Ectodermal cell (in vitro differentiated cells): ENCODE results near the gene SRRD.

Experiments
- H3K27ac ChIP-seq: 2 replicates; pipeline ENCODE4 v1.7.0; 2013; ENCODE audit warnings: mild to moderate bottlenecking, low read depth, low read length; ENCODE audit not compliant: insufficient read depth, poor library complexity, severe bottlenecking
- H3K27me3 ChIP-seq: 2 replicates; pipeline ENCODE4 v1.7.0; 2013; ENCODE audit warnings: mild to moderate bottlenecking, low read length; ENCODE audit not compliant: insufficient read depth, control insufficient read depth, poor library complexity, severe bottlenecking
- H3K36me3 ChIP-seq: one replicate; pipeline ENCODE4 v1.7.0; 2013; ENCODE audit warnings: low read length; ENCODE audit not compliant: control insufficient read depth, insufficient read depth
- H3K4me1 ChIP-seq: one replicate; pipeline ENCODE4 v1.7.0; 2013; ENCODE audit warnings: low read length; ENCODE audit not compliant: control insufficient read depth, insufficient read depth
- H3K4me3 ChIP-seq: 2 replicates; pipeline ENCODE4 v1.7.0; 2013; ENCODE audit warnings: low read depth, low read length, control low read depth; ENCODE audit not compliant: insufficient read depth
- H3K9me3 ChIP-seq: 2 replicates; pipeline ENCODE4 v1.7.0; 2013; ENCODE audit warnings: mild to moderate bottlenecking, low read length, moderate library complexity; ENCODE audit not compliant: control insufficient read depth
- WGBS, 2 experiments: methylation state at CpG; one replicate each; pipeline ENCODE4 v1.1.7; 2013; ENCODE audit warnings: missing lambda C conversion rate in 2 of 2; 5-methylcytosine and 5-hydroxymethylcytosine counted together

The SRRD gene

DNA sequence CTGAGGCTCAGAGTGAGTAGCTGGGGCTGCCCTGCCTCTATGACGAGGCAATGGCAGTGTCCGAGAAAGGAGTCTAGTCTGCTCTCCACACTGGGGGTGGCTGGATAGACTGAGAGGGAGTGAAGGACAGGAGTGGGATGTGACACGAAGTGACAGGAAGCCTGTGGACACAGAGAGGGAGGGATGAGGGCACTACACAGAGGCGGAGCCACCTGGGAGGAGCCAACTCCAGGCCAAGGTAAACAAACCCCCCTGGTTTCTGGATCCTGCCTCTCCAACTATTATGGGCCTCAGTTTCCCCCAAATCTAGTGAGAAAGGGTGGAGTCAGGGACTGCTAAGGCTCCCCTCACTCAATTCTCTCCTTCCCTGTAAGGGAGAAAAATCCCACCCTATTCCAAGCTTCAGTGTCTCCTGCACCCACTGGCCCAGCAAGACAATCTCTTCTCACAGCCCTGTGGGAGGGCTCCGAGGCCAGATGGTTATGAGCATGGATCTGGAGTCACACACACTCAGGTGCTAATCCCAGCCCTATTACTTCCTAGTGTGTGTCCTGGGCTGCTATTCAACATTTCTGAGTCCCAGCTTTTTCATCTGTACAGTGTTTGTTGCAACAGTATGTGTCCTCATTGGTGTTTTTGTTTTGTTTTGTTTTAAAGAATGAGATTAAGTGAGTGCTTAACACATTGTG is 29.7 kb upstream of the SRRD start:
- Histone ChIP-seq H3K36me3 (peaks cover 32% of the 10 kb centered on the region), H3K27ac (no peak overlapping the region), H3K9me3 (no peaks in the 10 kb centered on the region), H3K4me3 (no peak overlapping the region), H3K4me1 (no peaks in the 10 kb centered on the region), H3K27me3 (no peaks in the 10 kb centered on the region)
- 91 to 93% methylated on average over 5 of the region's 5 CpGs for WGBS, 2 experiments

DNA sequence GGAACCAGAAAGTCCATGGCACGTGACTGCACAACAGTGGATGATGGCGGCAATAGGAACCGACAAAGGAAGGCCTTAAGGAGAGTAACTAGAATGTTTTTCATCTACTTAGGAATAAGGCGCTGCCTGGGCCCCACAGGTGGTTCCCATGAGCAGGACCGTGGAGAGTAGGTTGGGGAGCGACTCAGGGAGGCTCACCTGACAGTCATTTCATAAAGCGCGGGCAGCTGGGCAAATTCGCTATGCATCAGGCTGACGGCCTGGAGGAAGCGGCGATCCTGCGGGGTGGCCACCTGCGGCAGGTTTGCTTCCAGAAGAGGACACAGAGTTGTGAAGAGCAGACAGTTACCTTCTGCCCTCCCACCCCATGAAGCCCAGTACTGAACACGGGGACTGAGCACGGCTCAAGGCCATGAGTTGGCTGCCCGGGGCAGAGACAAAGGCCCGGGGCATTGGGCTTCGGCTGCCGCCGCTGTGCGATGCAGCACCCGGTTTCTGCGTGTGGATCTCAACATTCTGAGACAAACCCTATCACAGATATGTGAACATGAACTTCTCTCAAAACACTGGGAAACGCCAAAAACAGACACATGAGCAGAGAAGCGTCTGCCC is 25.9 kb upstream of the SRRD start:
- no peaks in the 10 kb centered on the region for H3K27me3 ChIP-seq
- H3K4me3 ChIP-seq, result no peak overlapping the region
- no peaks in the 10 kb centered on the region for H3K9me3 ChIP-seq
- peaks cover 28% of the 10 kb centered on the region for H3K36me3 ChIP-seq
- peaks cover 6% of the 10 kb centered on the region for H3K4me1 ChIP-seq
- H3K27ac ChIP-seq, result no peak overlapping the region
- WGBS, 2 experiments, result 96% methylated on average over 26 of the region's 26 CpGs

DNA sequence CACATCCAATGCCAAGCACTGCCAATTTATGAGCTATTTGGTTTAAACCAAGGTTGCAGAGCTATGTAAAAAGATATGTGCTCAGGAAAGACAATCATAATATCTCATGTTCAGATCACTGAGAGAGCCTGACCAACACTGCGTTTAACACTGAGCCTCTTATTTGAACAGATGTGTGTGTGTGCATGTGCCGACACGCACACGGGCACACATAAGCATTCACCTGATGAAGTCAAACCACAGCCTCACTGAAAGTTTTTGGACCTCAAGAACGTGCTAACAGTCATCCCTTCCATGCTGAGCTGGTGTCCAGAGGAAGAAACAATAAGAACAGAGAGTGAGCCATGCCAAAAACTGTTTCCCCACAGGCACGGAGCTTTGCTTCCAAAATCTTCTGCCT is 23.5 kb upstream of the SRRD start:
- peaks cover 29% of the 10 kb centered on the region for H3K36me3 ChIP-seq
- H3K27me3 ChIP-seq, result no peaks in the 10 kb centered on the region
- peaks cover 15% of the 10 kb centered on the region for H3K4me1 ChIP-seq
- H3K27ac ChIP-seq, result no peak overlapping the region
- H3K9me3 ChIP-seq, result no peaks in the 10 kb centered on the region
- 95 to 96% methylated on average over 6 of the region's 6 CpGs for WGBS, 2 experiments
- H3K4me3 ChIP-seq, result no peak overlapping the region

DNA sequence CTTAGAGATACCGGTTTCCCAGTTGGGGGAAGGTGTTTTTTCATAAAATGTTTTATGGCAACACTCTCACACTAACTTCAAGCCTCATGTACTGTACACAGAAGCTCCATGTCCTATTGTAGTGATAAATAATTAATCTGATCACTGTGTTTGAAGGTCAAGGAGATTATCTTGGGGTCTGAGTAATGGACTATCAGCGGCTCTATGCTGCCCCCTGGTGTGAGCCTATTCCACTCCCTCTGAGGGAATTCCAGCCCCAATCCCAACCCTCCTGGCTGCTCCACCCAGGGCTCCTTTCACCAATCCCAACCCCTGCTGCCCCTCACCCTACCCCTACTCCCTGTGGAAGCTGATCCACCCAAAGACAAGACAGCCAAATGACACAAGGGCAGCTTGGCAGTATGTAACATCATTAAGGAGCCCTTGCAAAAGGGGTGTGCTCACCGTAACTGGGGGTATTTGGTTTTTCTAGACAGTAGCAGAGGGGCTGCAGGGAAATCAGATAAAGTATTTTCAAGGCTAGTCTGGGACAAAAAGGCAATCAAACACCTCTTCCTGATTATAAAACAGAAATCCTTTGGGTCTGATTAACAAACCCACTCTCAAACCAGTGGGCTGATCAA is 22.4 kb upstream of the SRRD start:
- Histone ChIP-seq H3K27me3 (no peaks in the 10 kb centered on the region), H3K27ac (no peak overlapping the region), H3K4me1 (peaks cover 15% of the 10 kb centered on the region), H3K4me3 (no peak overlapping the region), H3K9me3 (no peaks in the 10 kb centered on the region), H3K36me3 (peaks cover 34% of the 10 kb centered on the region)
- WGBS, 2 experiments, result 18 to 46% methylated on average over 2 to 3 of the region's 3 CpGs

DNA sequence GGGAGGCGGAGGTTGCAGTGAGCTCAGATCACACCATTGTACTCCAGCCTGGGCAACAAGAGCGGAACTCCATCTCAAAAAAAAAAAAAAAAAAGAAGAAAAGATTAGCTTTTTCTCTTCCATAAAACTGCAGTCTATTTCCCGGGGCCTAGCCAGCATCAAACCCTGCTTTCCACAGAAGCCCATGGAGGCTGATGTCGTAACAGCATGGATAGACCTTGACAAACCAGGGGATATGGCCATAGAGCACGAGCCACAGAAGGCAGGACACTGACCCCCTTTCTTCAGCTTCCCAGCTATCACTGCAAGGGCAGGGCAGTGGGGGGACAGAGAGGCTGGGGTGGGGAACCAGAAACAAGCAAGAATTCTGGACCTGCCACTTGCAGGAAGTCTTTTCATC is 21.6 kb upstream of the SRRD start:
- H3K36me3 ChIP-seq, result peaks cover 34% of the 10 kb centered on the region
- no peak overlapping the region for H3K4me3 ChIP-seq
- H3K9me3 ChIP-seq, result no peaks in the 10 kb centered on the region
- no peak overlapping the region for H3K27ac ChIP-seq
- 95 to 97% methylated on average over 5 of the region's 5 CpGs for WGBS, 2 experiments
- peaks cover 15% of the 10 kb centered on the region for H3K4me1 ChIP-seq
- H3K27me3 ChIP-seq, result no peaks in the 10 kb centered on the region

DNA sequence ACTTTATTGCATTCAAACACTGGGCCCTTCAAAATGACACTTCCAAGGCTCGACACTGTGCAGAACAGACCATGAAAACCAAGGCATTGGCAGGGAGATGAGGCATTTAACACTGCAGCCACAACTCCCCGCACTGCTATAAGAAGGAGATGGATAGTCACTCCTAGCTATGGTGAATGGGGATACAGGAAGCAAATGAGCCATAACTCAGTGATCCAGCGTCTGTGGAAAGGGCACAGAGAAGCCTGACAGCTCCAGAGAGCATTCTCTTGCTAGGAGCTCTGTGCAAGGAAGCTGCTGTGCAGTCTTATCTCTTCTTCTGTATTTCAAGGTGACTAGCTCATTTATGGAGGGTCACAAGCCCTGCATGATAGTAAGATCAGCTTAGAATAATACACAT is 21.0 kb upstream of the SRRD start:
- no peak overlapping the region for H3K4me3 ChIP-seq

DNA sequence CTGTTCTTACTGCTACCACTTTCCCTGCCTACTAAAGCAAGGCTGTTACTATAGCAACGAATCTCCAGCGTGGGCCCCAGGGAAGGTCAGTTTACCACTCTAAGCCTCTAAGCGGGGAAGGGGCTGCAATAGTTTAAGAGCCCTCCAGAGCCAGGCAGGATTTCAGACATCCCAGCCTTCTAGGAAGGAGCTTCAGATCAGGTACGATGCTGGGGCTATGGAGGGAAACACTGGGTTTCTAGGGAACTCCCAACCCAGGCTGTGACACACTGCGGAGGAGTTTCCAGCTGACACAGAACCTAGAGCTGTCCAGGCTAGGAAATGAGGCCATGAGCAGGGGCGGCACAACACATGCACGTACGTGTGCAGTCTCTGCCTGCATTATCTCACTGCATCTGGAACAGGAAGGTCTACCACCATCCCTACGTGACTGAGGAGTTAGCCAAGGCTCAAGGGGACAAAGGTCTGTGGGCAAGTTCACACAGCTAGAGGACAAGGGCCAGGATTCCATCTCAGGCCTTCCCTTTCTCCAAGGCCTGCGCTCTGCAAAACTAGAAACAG is 20.5 kb upstream of the SRRD start:
- H3K27me3 ChIP-seq, result no peaks in the 10 kb centered on the region

More for the DNA sequence above, 21.0 kb upstream of the SRRD start:
- Histone ChIP-seq H3K4me1 (peaks cover 15% of the 10 kb centered on the region), H3K27ac (no peak overlapping the region), H3K9me3 (no peaks in the 10 kb centered on the region), H3K36me3 (peaks cover 32% of the 10 kb centered on the region), H3K27me3 (no peaks in the 10 kb centered on the region)
- 93% methylated on average over 3 of the region's 3 CpGs for WGBS, 2 experiments

DNA sequence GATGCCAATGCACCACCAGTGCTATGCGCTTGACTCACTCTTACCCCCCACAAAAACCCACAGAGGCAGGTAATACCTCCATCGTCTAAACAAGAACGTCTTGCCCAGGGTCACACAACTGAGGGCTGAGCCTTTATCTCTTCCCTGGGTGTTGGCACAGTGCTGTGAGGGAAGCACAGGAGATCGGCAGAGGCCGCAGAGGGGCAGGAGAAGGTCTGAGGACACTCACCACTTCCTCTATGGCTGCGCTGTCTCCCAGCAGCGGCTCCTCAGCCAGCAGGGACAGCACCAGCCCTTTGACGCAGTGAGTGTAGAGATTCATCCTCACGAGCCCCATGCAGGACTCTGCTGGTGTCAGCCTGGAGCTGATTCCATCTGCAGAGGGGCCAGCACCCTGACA is 20.0 kb upstream of the SRRD start:
- Histone ChIP-seq H3K9me3 (no peaks in the 10 kb centered on the region), H3K27ac (no peak overlapping the region), H3K27me3 (no peaks in the 10 kb centered on the region), H3K4me3 (no peak overlapping the region), H3K36me3 (peaks cover 32% of the 10 kb centered on the region), H3K4me1 (peaks cover 15% of the 10 kb centered on the region)
- whole genome bisulfite sequencing, 2 experiments, result 93 to 95% methylated on average over 9 of the region's 9 CpGs

More for the DNA sequence above, 20.5 kb upstream of the SRRD start:
- Histone ChIP-seq H3K36me3 (peaks cover 30% of the 10 kb centered on the region), H3K4me3 (no peak overlapping the region), H3K27ac (no peak overlapping the region), H3K9me3 (no peaks in the 10 kb centered on the region), H3K4me1 (peaks cover 15% of the 10 kb centered on the region)
- WGBS, 2 experiments, result 82% methylated on average over 10 of the region's 10 CpGs

DNA sequence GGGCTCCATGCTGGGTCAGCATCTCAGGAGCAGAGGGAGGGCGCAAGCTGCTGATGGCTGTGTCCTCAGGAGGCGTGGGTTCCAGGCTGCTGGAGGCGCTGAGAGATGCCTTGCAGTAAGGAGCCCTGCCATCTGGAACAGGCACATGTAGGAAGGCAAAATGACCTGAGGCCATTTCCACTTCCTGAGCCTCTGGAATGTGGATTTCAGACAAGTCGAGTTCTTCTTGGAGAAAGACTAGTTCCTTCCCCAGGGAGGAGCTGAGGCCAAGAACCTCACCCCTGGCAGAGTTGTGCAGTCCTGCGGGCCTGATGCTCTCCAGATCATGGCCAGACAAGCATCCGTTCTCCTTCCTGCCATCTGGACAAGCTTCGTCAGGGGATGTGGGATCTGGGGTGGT is 19.4 kb upstream of the SRRD start:
- no peaks in the 10 kb centered on the region for H3K27me3 ChIP-seq
- H3K4me3 ChIP-seq, result no peak overlapping the region
- no peak overlapping the region for H3K27ac ChIP-seq
- WGBS, 2 experiments, result 93 to 96% methylated on average over 7 of the region's 7 CpGs
- H3K9me3 ChIP-seq, result no peaks in the 10 kb centered on the region
- peaks cover 37% of the 10 kb centered on the region for H3K36me3 ChIP-seq
- H3K4me1 ChIP-seq, result peaks cover 15% of the 10 kb centered on the region

DNA sequence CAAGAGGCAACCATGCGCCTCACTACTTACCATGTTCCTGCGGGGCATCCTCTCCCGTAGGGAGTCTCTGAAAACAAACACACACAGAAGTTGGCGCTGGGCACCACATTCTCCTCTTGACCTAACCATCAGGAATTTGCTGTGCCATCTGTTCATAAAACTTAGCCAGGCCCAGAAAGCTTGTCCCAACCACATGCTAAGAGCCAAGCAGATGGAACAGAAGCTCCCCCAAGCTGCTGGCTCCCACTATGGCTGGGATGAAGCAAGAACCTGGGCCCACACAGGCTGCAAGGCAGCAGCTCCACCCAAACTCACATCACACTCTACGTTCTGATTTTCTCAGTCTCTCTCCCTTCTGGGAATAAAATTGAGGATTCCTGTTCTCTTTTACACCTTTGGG is 17.5 kb upstream of the SRRD start:
- 94 to 95% methylated on average over 5 of the region's 5 CpGs for WGBS, 2 experiments
- H3K36me3 ChIP-seq, result peaks cover 46% of the 10 kb centered on the region
- H3K4me1 ChIP-seq, result peaks cover 15% of the 10 kb centered on the region
- H3K27ac ChIP-seq, result no peak overlapping the region
- no peaks in the 10 kb centered on the region for H3K27me3 ChIP-seq
- H3K9me3 ChIP-seq, result no peaks in the 10 kb centered on the region
- no peak overlapping the region for H3K4me3 ChIP-seq
